ENCODE measurements around the gene FJX1. TPM values are rescaled to one million over a fixed set of nuclear protein-coding genes. Genes with fewer than 3 reads are reported as not detected.

Gene FJX1
- total RNA-seq, 1 experiment from 2014 or later: 8.3 TPM

- Mint-ChIP-seq H3K27me3 (ENCODE audit: low read depth) (peaks cover 59% of the 10 kb centered on the region), H3K27ac (no peak overlapping the region), H3K36me3 (no peaks in the 10 kb centered on the region), H3K9me3 (no peaks in the 10 kb centered on the region), H3K4me3 (no peak overlapping the region), H3K4me1 (peaks cover 6% of the 10 kb centered on the region; the same call in 1 of the 2 replicates)
- no peak for TF ChIP-seq GABPB1 (CRISPR knock-in tag; IDR thresholded peaks at IDR 0.05)
- no peak for TF ChIP-seq ZNF671 (CRISPR knock-in tag; IDR thresholded peaks at IDR 0.05)
- TF ChIP-seq AFF4 (CRISPR knock-in tag; IDR thresholded peaks at IDR 0.05; ENCODE audit: borderline replicate concordance): no peak
- TF ChIP-seq E2F5 (CRISPR knock-in tag; IDR thresholded peaks at IDR 0.05): no peak
- ATAC-seq (no peak), DNase-seq (ENCODE audit: low spot score) (no peak)
- POLR2A ChIA-PET: no interaction called here
- CTCF ChIA-PET: interaction anchor here (1.3 kb wide), 1 partner anchor 175 kb away, joined by 5 read pairs; no protein-coding TSS in a partner anchor
Measured at GRCh38 chr11:35647421-35648093, 29.3 kb downstream of the FJX1 start.

- no peak overlapping the region for H3K27ac Mint-ChIP-seq
- H3K4me1 Mint-ChIP-seq: peaks cover 13% of the 10 kb centered on the region
- TF ChIP-seq SMAD4 (CRISPR knock-in tag; IDR thresholded peaks at IDR 0.05) (no peak), ZNF138 (CRISPR knock-in tag; conservative IDR thresholded peaks at IDR 0.05) (no peak), ERG (CRISPR knock-in tag; IDR thresholded peaks at IDR 0.05) (no peak), E2F4 (CRISPR knock-in tag; IDR thresholded peaks at IDR 0.05; ENCODE audit: borderline replicate concordance, low read depth) (no peak), MAX (CRISPR knock-in tag; IDR thresholded peaks at IDR 0.05) (no peak), IRF1 (CRISPR knock-in tag; IDR thresholded peaks at IDR 0.05) (no peak), CBFB (CRISPR knock-in tag; IDR thresholded peaks at IDR 0.05; ENCODE audit: low read depth) (no peak), ETV6 (CRISPR knock-in tag; IDR thresholded peaks at IDR 0.05) (no peak), GABPB1 (CRISPR knock-in tag; IDR thresholded peaks at IDR 0.05) (no peak), ZNF121 (CRISPR knock-in tag; IDR thresholded peaks at IDR 0.05) (no peak)
- peaks cover 83% of the 10 kb centered on the region for H3K27me3 Mint-ChIP-seq (ENCODE audit: low read depth)
- no peaks in the 10 kb centered on the region for H3K9me3 Mint-ChIP-seq
- no peaks in the 10 kb centered on the region for H3K36me3 Mint-ChIP-seq
- POLR2A ChIA-PET: no interaction called here
- no peak overlapping the region for H3K4me3 Mint-ChIP-seq
- CTCF ChIA-PET: no interaction called here
- ATAC-seq (no peak), DNase-seq (ENCODE audit: low spot score) (no peak)
Measured at GRCh38 chr11:35650006-35650405, 31.7 kb downstream of the FJX1 start.

- ChIA-PET POLR2A (no interaction called here), CTCF (no interaction called here)
- Mint-ChIP-seq H3K27ac (no peak overlapping the region), H3K4me1 (peaks cover 17% of the 10 kb centered on the region), H3K36me3 (no peaks in the 10 kb centered on the region), H3K27me3 (ENCODE audit: low read depth) (peaks cover 88% of the 10 kb centered on the region), H3K9me3 (no peaks in the 10 kb centered on the region), H3K4me3 (no peak overlapping the region)
- DNase-seq (ENCODE audit: low spot score) (no peak), ATAC-seq (no peak)
- no peak for TF ChIP-seq STAT6 (CRISPR knock-in tag; conservative IDR thresholded peaks at IDR 0.05; ENCODE audit: low read depth)
- no peak for TF ChIP-seq ZNF671 (CRISPR knock-in tag; IDR thresholded peaks at IDR 0.05)
- no peak for TF ChIP-seq TP53 (CRISPR knock-in tag; IDR thresholded peaks at IDR 0.05)
- TF ChIP-seq ZNF263 (CRISPR knock-in tag; IDR thresholded peaks at IDR 0.05; ENCODE audit: low read depth): no peak
- no peak for TF ChIP-seq ZNF232 (CRISPR knock-in tag; IDR thresholded peaks at IDR 0.05)
- TF ChIP-seq USF2 (CRISPR knock-in tag; IDR thresholded peaks at IDR 0.05): no peak
- no peak for TF ChIP-seq ERG (CRISPR knock-in tag; IDR thresholded peaks at IDR 0.05)
Measured at GRCh38 chr11:35650467-35650866, 32.2 kb downstream of the FJX1 start.
